Neural crest cell (in vitro differentiated cells): ENCODE measurements around the gene NFXL1. TPM values are rescaled to one million over a fixed set of nuclear protein-coding genes. Genes with fewer than 3 reads are reported as not detected.

Experiments
- DNase-seq: peaks from one replicate; pipeline ENCODE4 v3.0.0; 2021; ENCODE audit warnings: low read depth, mixed read lengths, low spot score
- H3K27ac Mint-ChIP-seq: one replicate; pipeline ENCODE4 v1.8.0; 2021; ENCODE audit warnings: mild to moderate bottlenecking, mixed read lengths; ENCODE audit not compliant: unreplicated experiment
- H3K27me3 Mint-ChIP-seq: 2 replicates; pipeline ENCODE4 v1.8.0; 2021; ENCODE audit warnings: low read depth, mild to moderate bottlenecking, mixed read lengths
- H3K36me3 Mint-ChIP-seq: 2 replicates; pipeline ENCODE4 v1.8.0; 2021; ENCODE audit warnings: low read depth, mild to moderate bottlenecking, mixed read lengths
- H3K4me1 Mint-ChIP-seq: 2 replicates; pipeline ENCODE4 v1.8.0; 2021; ENCODE audit warnings: mixed read lengths
- H3K4me3 Mint-ChIP-seq: one replicate; pipeline ENCODE4 v1.8.0; 2021; ENCODE audit warnings: mild to moderate bottlenecking, mixed read lengths
- H3K9me3 Mint-ChIP-seq: 2 replicates; pipeline ENCODE4 v1.8.0; 2021; ENCODE audit warnings: mixed read lengths
- total RNA-seq: library from RNA; stranded (reverse); gene quantifications from 2 replicates; pipeline ENCODE4 v1.2.1, GENCODE V29; 2021
- TF ChIP-seq, protein P1 (sequence below): fragments of 200-600 bp; sonication (generic); conservative IDR thresholded peaks from 2 replicates; pipeline ENCODE4 v1.5.0; 2021; ENCODE audit warnings: antibody characterized with exemption, mild to moderate bottlenecking

The NFXL1 gene
- total RNA-seq, 1 donor from 2014 or later, result 18.5 TPM

DNA sequence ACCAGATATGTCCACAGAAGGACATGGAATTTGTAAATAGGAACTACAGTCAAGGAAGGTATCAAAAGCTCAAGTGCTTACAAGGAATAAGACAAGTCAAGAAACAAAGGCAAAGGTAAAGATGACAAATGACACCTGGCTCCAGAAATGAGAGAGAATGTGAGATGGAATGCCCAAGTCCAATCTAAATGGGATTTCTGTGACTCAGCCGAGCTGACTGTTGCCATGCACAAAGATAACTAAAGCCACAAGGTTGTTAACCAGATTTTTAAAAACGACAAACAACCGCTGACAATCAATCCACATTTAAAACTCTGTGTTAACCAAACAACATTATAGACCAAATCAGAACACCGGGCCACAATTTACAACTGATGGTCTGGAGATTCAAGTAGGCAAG, 1.1 kb downstream of the NFXL1 start:
- DNase-seq, result no peak
- Mint-ChIP-seq H3K4me1 (peaks cover 36% of the 10 kb centered on the region), H3K27me3 (no peaks in the 10 kb centered on the region), H3K4me3 (peak overlapping the region; percentile 100), H3K36me3 (peaks cover 8% of the 10 kb centered on the region), H3K9me3 (no peaks in the 10 kb centered on the region), H3K27ac (peak overlapping the region; percentile 76)
- TF ChIP-seq, protein P1, sequence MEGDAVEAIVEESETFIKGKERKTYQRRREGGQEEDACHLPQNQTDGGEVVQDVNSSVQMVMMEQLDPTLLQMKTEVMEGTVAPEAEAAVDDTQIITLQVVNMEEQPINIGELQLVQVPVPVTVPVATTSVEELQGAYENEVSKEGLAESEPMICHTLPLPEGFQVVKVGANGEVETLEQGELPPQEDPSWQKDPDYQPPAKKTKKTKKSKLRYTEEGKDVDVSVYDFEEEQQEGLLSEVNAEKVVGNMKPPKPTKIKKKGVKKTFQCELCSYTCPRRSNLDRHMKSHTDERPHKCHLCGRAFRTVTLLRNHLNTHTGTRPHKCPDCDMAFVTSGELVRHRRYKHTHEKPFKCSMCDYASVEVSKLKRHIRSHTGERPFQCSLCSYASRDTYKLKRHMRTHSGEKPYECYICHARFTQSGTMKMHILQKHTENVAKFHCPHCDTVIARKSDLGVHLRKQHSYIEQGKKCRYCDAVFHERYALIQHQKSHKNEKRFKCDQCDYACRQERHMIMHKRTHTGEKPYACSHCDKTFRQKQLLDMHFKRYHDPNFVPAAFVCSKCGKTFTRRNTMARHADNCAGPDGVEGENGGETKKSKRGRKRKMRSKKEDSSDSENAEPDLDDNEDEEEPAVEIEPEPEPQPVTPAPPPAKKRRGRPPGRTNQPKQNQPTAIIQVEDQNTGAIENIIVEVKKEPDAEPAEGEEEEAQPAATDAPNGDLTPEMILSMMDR, result no peak

- Mint-ChIP-seq H3K36me3 (peaks cover 11% of the 10 kb centered on the region), H3K27ac (no peak overlapping the region), H3K4me3 (no peak overlapping the region), H3K4me1 (peaks cover 19% of the 10 kb centered on the region), H3K9me3 (no peaks in the 10 kb centered on the region), H3K27me3 (no peaks in the 10 kb centered on the region)
- TF ChIP-seq, protein P1, result no peak
- DNase-seq, result no peak
Observed at GRCh38 chr4:47907089-47907646, 7.2 kb downstream of the NFXL1 start.

DNA sequence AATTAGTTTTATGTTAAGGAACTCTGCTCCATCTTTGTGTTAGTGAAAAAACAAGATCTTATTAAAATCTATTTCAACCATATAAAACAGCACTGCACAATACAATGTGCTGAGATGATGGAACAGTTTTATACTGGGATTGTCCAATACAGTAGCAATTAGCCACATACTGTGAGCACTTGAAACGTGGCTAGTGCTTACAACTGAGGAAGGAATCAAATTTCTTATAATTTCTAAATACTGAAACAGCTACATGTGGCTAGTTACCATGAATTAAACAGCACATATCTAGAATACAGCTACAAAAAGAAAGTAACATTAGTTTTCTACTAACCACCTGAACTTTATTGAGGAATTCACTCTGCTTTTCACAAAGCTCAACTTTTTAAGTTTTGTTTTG, 14.7 kb downstream of the NFXL1 start:
- Mint-ChIP-seq H3K27ac (no peak overlapping the region), H3K4me1 (no peaks in the 10 kb centered on the region), H3K4me3 (no peak overlapping the region), H3K36me3 (peaks cover 11% of the 10 kb centered on the region), H3K27me3 (no peaks in the 10 kb centered on the region), H3K9me3 (no peaks in the 10 kb centered on the region)
- DNase-seq, result no peak
- TF ChIP-seq, protein P1, result no peak

- Mint-ChIP-seq H3K4me1 (no peaks in the 10 kb centered on the region), H3K9me3 (no peaks in the 10 kb centered on the region), H3K27me3 (no peaks in the 10 kb centered on the region), H3K36me3 (peaks cover 20% of the 10 kb centered on the region), H3K4me3 (no peak overlapping the region), H3K27ac (no peak overlapping the region)
- no peak for DNase-seq
- TF ChIP-seq, protein P1, result no peak
Observed at GRCh38 chr4:47891928-47892327, 22.5 kb downstream of the NFXL1 start.

- H3K4me3 Mint-ChIP-seq, result no peak overlapping the region
- H3K36me3 Mint-ChIP-seq, result peaks cover 21% of the 10 kb centered on the region
Observed at GRCh38 chr4:47882228-47882627, 32.2 kb downstream of the NFXL1 start.

More at GRCh38 chr4:47882228-47882627, 32.2 kb downstream of the NFXL1 start:
- no peak overlapping the region for H3K27ac Mint-ChIP-seq
- H3K9me3 Mint-ChIP-seq, result no peaks in the 10 kb centered on the region
- no peaks in the 10 kb centered on the region for H3K27me3 Mint-ChIP-seq
- H3K4me1 Mint-ChIP-seq, result no peaks in the 10 kb centered on the region
- no peak for DNase-seq
- TF ChIP-seq, protein P1, result no peak
